Measurements from ENCODE around the gene NKD1.

NKD1 gene

GRCh38 chr16:50550866-50551641 lies 2.9 kb downstream of the NKD1 start:
- H2BK12ac ChIP-seq (ENCODE audit: low read length in 2 of 2), result no peak overlapping the region
- H3K9me3 ChIP-seq (ENCODE audit: control insufficient read depth, low read length), result no peaks in the 10 kb centered on the region
- no peak overlapping the region for H2AK5ac ChIP-seq (ENCODE audit: low read length, severe bottlenecking)
- H3K4me3 ChIP-seq (ENCODE audit: insufficient read depth in 1 of 2, low read depth in 1 of 2, low read length in 2 of 2), result no peak overlapping the region
- no peak for DNase-seq
- no peak overlapping the region for H3K23ac ChIP-seq (ENCODE audit: low read length in 2 of 2)
- no peak overlapping the region for H2BK15ac ChIP-seq (ENCODE audit: low read depth, poor library complexity, severe bottlenecking)
- no peak overlapping the region for H2AFZ ChIP-seq (ENCODE audit: low read depth, low read length)
- peaks cover 16% of the 10 kb centered on the region for H3K4me1 ChIP-seq (ENCODE audit: control insufficient read depth, insufficient read depth, low read depth, low read length)
- H3K27ac ChIP-seq (ENCODE audit: low read length, poor library complexity, severe bottlenecking), result no peak overlapping the region
- no peak overlapping the region for H3K4me2 ChIP-seq (ENCODE audit: low read length, poor library complexity, severe bottlenecking)
- H3K9ac ChIP-seq (ENCODE audit: low read length), result no peak overlapping the region
- H3K27me3 ChIP-seq (ENCODE audit: control insufficient read depth in 1 of 2, insufficient read depth in 1 of 2, low read length in 2 of 2), result peaks cover 56 to 68% of the 10 kb centered on the region in 2 experiments
- 69% methylated on average over 8 of the region's 9 CpGs for WGBS
- no peak overlapping the region for H2BK5ac ChIP-seq (ENCODE audit: low read depth, low read length, poor library complexity, severe bottlenecking)
- no peak overlapping the region for H3K4ac ChIP-seq (ENCODE audit: low read depth in 1 of 2, low read length in 2 of 2)
- no peak overlapping the region for H4K91ac ChIP-seq (ENCODE audit: low read length)
- no peak overlapping the region for H3K18ac ChIP-seq (ENCODE audit: low read depth in 1 of 2, low read length in 2 of 2)
- no peak overlapping the region for H3K14ac ChIP-seq (ENCODE audit: low read length in 2 of 2)
- no peaks in the 10 kb centered on the region for H3K36me3 ChIP-seq (ENCODE audit: control insufficient read depth in 1 of 2, insufficient read depth in 2 of 2, low read depth in 1 of 2, low read length in 2 of 2)
- H2BK120ac ChIP-seq (ENCODE audit: low read depth, low read length), result no peak overlapping the region
- no peak overlapping the region for H4K8ac ChIP-seq (ENCODE audit: low read length)
- no peaks in the 10 kb centered on the region for H3K79me1 ChIP-seq (replicated peaks; ENCODE audit: low read length, poor library complexity, severe bottlenecking)

GRCh38 chr16:50552476-50553101 lies 4.4 kb downstream of the NKD1 start:
- Histone ChIP-seq H2AFZ (ENCODE audit: low read depth, low read length) (no peak overlapping the region), H3K27me3 (ENCODE audit: control insufficient read depth in 1 of 2, insufficient read depth in 1 of 2, low read length in 2 of 2) (peaks cover 41 to 56% of the 10 kb centered on the region in 2 experiments), H3K9ac (ENCODE audit: low read length) (no peak overlapping the region), H2BK120ac (ENCODE audit: low read depth, low read length) (no peak overlapping the region), H3K9me3 (ENCODE audit: control insufficient read depth, low read length) (no peaks in the 10 kb centered on the region), H3K4me3 (ENCODE audit: insufficient read depth in 1 of 2, low read depth in 1 of 2, low read length in 2 of 2) (no peak overlapping the region), H3K14ac (ENCODE audit: low read length in 2 of 2) (no peak overlapping the region), H2AK5ac (ENCODE audit: low read length, severe bottlenecking) (no peak overlapping the region), H2BK5ac (ENCODE audit: low read depth, low read length, poor library complexity, severe bottlenecking) (no peak overlapping the region), H2BK12ac (ENCODE audit: low read length in 2 of 2) (no peak overlapping the region), H3K4ac (ENCODE audit: low read depth in 1 of 2, low read length in 2 of 2) (no peak overlapping the region), H4K8ac (ENCODE audit: low read length) (no peak overlapping the region), H3K4me2 (ENCODE audit: low read length, poor library complexity, severe bottlenecking) (no peak overlapping the region), H3K18ac (ENCODE audit: low read depth in 1 of 2, low read length in 2 of 2) (no peak overlapping the region), H2BK15ac (ENCODE audit: low read depth, poor library complexity, severe bottlenecking) (no peak overlapping the region), H3K79me1 (replicated peaks; ENCODE audit: low read length, poor library complexity, severe bottlenecking) (no peaks in the 10 kb centered on the region), H4K91ac (ENCODE audit: low read length) (no peak overlapping the region), H3K23ac (ENCODE audit: low read length in 2 of 2) (no peak overlapping the region), H3K27ac (ENCODE audit: low read length, poor library complexity, severe bottlenecking) (no peak overlapping the region), H3K36me3 (ENCODE audit: control insufficient read depth in 1 of 2, insufficient read depth in 2 of 2, low read depth in 1 of 2, low read length in 2 of 2) (no peaks in the 10 kb centered on the region), H3K4me1 (ENCODE audit: control insufficient read depth, insufficient read depth, low read depth, low read length) (peaks cover 12% of the 10 kb centered on the region)
- WGBS, result 83% methylated on average over 4 of the region's 7 CpGs
- no peak for DNase-seq

- Histone ChIP-seq H3K4ac (ENCODE audit: low read depth in 1 of 2, low read length in 2 of 2) (no peak overlapping the region), H3K27me3 (ENCODE audit: control insufficient read depth in 1 of 2, insufficient read depth in 1 of 2, low read length in 2 of 2) (peaks cover 40 to 56% of the 10 kb centered on the region in 2 experiments), H4K91ac (ENCODE audit: low read length) (no peak overlapping the region), H4K8ac (ENCODE audit: low read length) (no peak overlapping the region), H3K4me3 (ENCODE audit: insufficient read depth in 1 of 2, low read depth in 1 of 2, low read length in 2 of 2) (no peak overlapping the region), H2BK15ac (ENCODE audit: low read depth, poor library complexity, severe bottlenecking) (no peak overlapping the region), H2BK120ac (ENCODE audit: low read depth, low read length) (no peak overlapping the region), H2BK5ac (ENCODE audit: low read depth, low read length, poor library complexity, severe bottlenecking) (no peak overlapping the region), H3K27ac (ENCODE audit: low read length, poor library complexity, severe bottlenecking) (no peak overlapping the region), H3K36me3 (ENCODE audit: control insufficient read depth in 1 of 2, insufficient read depth in 2 of 2, low read depth in 1 of 2, low read length in 2 of 2) (no peaks in the 10 kb centered on the region), H2AK5ac (ENCODE audit: low read length, severe bottlenecking) (no peak overlapping the region), H3K9me3 (ENCODE audit: control insufficient read depth, low read length) (no peaks in the 10 kb centered on the region), H2BK12ac (ENCODE audit: low read length in 2 of 2) (no peak overlapping the region), H3K4me1 (ENCODE audit: control insufficient read depth, insufficient read depth, low read depth, low read length) (peaks cover 8% of the 10 kb centered on the region), H3K4me2 (ENCODE audit: low read length, poor library complexity, severe bottlenecking) (no peak overlapping the region), H2AFZ (ENCODE audit: low read depth, low read length) (no peak overlapping the region), H3K23ac (ENCODE audit: low read length in 2 of 2) (no peak overlapping the region), H3K9ac (ENCODE audit: low read length) (no peak overlapping the region), H3K18ac (ENCODE audit: low read depth in 1 of 2, low read length in 2 of 2) (no peak overlapping the region), H3K79me1 (replicated peaks; ENCODE audit: low read length, poor library complexity, severe bottlenecking) (no peaks in the 10 kb centered on the region), H3K14ac (ENCODE audit: low read length in 2 of 2) (no peak overlapping the region)
- 80% methylated on average over 7 of the region's 7 CpGs for WGBS
- DNase-seq, result no peak
Observed at GRCh38 chr16:50553182-50553710, 5.0 kb downstream of the NKD1 start.

GRCh38 chr16:50553731-50554360 lies 5.7 kb downstream of the NKD1 start:
- no peaks in the 10 kb centered on the region for H3K79me1 ChIP-seq (replicated peaks; ENCODE audit: low read length, poor library complexity, severe bottlenecking)
- H2BK15ac ChIP-seq (ENCODE audit: low read depth, poor library complexity, severe bottlenecking), result no peak overlapping the region
- H2BK5ac ChIP-seq (ENCODE audit: low read depth, low read length, poor library complexity, severe bottlenecking), result no peak overlapping the region
- H3K23ac ChIP-seq (ENCODE audit: low read length in 2 of 2), result no peak overlapping the region
- peaks cover 38 to 54% of the 10 kb centered on the region in 2 experiments for H3K27me3 ChIP-seq (ENCODE audit: control insufficient read depth in 1 of 2, insufficient read depth in 1 of 2, low read length in 2 of 2)
- peaks cover 3% of the 10 kb centered on the region for H3K4me1 ChIP-seq (ENCODE audit: control insufficient read depth, insufficient read depth, low read depth, low read length)
- H3K14ac ChIP-seq (ENCODE audit: low read length in 2 of 2), result no peak overlapping the region
- H3K4me2 ChIP-seq (ENCODE audit: low read length, poor library complexity, severe bottlenecking), result no peak overlapping the region
- H3K4ac ChIP-seq (ENCODE audit: low read depth in 1 of 2, low read length in 2 of 2), result no peak overlapping the region
- no peak overlapping the region for H3K9ac ChIP-seq (ENCODE audit: low read length)
- DNase-seq, result no peak
- H4K8ac ChIP-seq (ENCODE audit: low read length), result no peak overlapping the region
- no peak overlapping the region for H3K4me3 ChIP-seq (ENCODE audit: insufficient read depth in 1 of 2, low read depth in 1 of 2, low read length in 2 of 2)
- no peaks in the 10 kb centered on the region for H3K9me3 ChIP-seq (ENCODE audit: control insufficient read depth, low read length)
- H2BK120ac ChIP-seq (ENCODE audit: low read depth, low read length), result no peak overlapping the region
- H3K36me3 ChIP-seq (ENCODE audit: control insufficient read depth in 1 of 2, insufficient read depth in 2 of 2, low read depth in 1 of 2, low read length in 2 of 2), result no peaks in the 10 kb centered on the region
- no peak overlapping the region for H2BK12ac ChIP-seq (ENCODE audit: low read length in 2 of 2)
- 74% methylated on average over 7 of the region's 7 CpGs for WGBS
- H3K18ac ChIP-seq (ENCODE audit: low read depth in 1 of 2, low read length in 2 of 2), result no peak overlapping the region
- H2AFZ ChIP-seq (ENCODE audit: low read depth, low read length), result no peak overlapping the region
- no peak overlapping the region for H3K27ac ChIP-seq (ENCODE audit: low read length, poor library complexity, severe bottlenecking)
- no peak overlapping the region for H2AK5ac ChIP-seq (ENCODE audit: low read length, severe bottlenecking)
- no peak overlapping the region for H4K91ac ChIP-seq (ENCODE audit: low read length)

All from mesenchymal stem cell (in vitro differentiated cells and primary cell).